ENCODE results near the gene HLA-DPA1. TPM values are rescaled to one million over a fixed set of nuclear protein-coding genes. Genes with fewer than 3 reads are reported as not detected.
A peak's percentile ranks its signal among the peaks of the same experiment; 100 is the strongest.

The HLA-DPA1 gene
- total RNA-seq (2022) (not detected in 2 replicates), Bru-seq, nascent RNA (not detected), BruChase-seq, experiment 1, labeled RNA remaining after a 2-hour chase (percentile 5 among the genes with signal in this experiment), BruChase-seq, experiment 2, labeled RNA remaining after a 6-hour chase (percentile 6 among the genes with signal in this experiment)
- long read RNA-seq = 0 reads

DNA sequence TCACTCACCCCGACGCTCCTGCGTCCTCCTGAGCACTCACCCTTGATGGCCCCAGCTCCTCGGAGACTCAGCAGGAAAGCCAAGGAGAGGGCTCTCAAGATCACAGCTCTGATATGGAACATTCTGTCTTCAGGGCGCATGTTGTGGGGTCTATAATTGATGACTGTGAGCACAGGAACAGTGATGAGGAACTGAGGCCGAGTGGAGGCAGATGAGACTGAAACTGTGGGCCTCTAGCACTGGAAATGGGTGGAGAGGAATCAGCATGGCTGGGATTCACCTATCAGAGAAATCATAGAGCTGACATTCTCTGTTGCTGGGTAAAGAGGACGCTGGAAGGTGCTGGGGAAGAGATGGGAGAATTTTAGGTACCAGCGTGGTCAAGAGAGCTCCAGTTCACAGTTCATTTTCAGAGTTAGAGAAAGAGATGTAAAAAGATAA, at the start of gene HLA-DPA1:
HLA-DPA1 (minus strand) TSS at position 219 of the 441 bp plus-strand sequence.
- no TSS peak for BruUV-seq (replicated peaks)
- intact Hi-C loops (cut with micrococcal nuclease; ENCODE audit: unreplicated experiment) = no loop called here
- POLR2A ChIA-PET = no interaction called here
- Mint-ChIP-seq H3K4me1 (ENCODE audit: low read depth, unreplicated experiment) (no peaks in the 10 kb centered on the region), H3K27ac (ENCODE audit: unreplicated experiment) (no peak within 1 kb of the TSS), H3K36me3 (ENCODE audit: insufficient read depth, unreplicated experiment) (no peaks in the 10 kb centered on the region), H3K4me3 (ENCODE audit: unreplicated experiment) (no peak within 1 kb of the TSS), H3K9me3 (ENCODE audit: unreplicated experiment) (no peaks in the 10 kb centered on the region), H3K27me3 (ENCODE audit: insufficient read depth, unreplicated experiment) (peaks cover 7% of the 10 kb centered on the region)
- H3K4me1 ChIP-seq = no peaks in the 10 kb centered on the region
- DNase-seq = no peak
- H3K4me3 ChIP-seq (ENCODE audit: low read depth, low read length) = no peak within 1 kb of the TSS
- no peak for TF ChIP-seq CTCF (IDR thresholded peaks at IDR 0.05; ENCODE audit: insufficient read depth in 1 of 2, low read depth in 1 of 2, low read length in 1 of 2, severe bottlenecking in 1 of 2, unreplicated experiment in 1 of 2)
- CTCF ChIA-PET = no interaction called here
- H3K36me3 ChIP-seq (ENCODE audit: control insufficient read depth, insufficient read depth, low read length) = no peaks in the 10 kb centered on the region
- no peaks in the 10 kb centered on the region for H3K9me3 ChIP-seq
- no peaks in the 10 kb centered on the region; the same call in 1 of the 2 replicates for H3K27me3 ChIP-seq (replicated peaks; ENCODE audit: control insufficient read depth, insufficient read depth, low read length)

DNA sequence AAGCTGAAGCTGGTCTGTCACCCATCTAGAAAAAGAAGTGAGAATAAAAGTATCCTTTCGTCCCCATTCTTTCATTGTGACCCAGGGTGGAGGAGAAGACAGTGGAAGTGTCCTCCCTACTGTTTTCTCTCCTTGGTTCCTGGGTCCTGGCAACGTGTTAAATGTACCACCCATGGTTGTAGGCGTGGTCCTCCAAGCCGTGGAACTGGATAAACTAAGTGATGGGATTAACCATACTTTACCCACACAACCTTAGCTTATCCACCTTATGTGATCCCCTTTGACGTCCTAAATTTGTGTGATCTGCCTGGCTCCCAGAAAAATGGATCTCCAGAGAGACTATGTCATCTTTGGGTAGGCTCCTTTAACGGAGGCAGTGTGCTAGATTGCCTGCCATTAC, 49.7 kb upstream of the HLA-DPA1 start:
- Mint-ChIP-seq H3K9me3 (ENCODE audit: unreplicated experiment) (peaks cover 30% of the 10 kb centered on the region), H3K27ac (ENCODE audit: unreplicated experiment) (no peak overlapping the region), H3K27me3 (ENCODE audit: insufficient read depth, unreplicated experiment) (peaks cover 4% of the 10 kb centered on the region), H3K4me3 (ENCODE audit: unreplicated experiment) (no peak overlapping the region), H3K4me1 (ENCODE audit: low read depth, unreplicated experiment) (peaks cover 12% of the 10 kb centered on the region), H3K36me3 (ENCODE audit: insufficient read depth, unreplicated experiment) (peaks cover 5% of the 10 kb centered on the region)
- no peaks in the 10 kb centered on the region for H3K36me3 ChIP-seq (ENCODE audit: control insufficient read depth, insufficient read depth, low read length)
- no peak overlapping the region for H3K4me3 ChIP-seq (ENCODE audit: low read depth, low read length)
- no peaks in the 10 kb centered on the region for H3K27me3 ChIP-seq (replicated peaks; ENCODE audit: control insufficient read depth, insufficient read depth, low read length)
- POLR2A ChIA-PET = no interaction called here
- peaks cover 6% of the 10 kb centered on the region; the same call in 1 of the 2 replicates for H3K4me1 ChIP-seq
- no peak for TF ChIP-seq CTCF (IDR thresholded peaks at IDR 0.05; ENCODE audit: insufficient read depth in 1 of 2, low read depth in 1 of 2, low read length in 1 of 2, severe bottlenecking in 1 of 2, unreplicated experiment in 1 of 2)
- DNase-seq = no peak
- CTCF ChIA-PET = no interaction called here
- peaks cover 13% of the 10 kb centered on the region for H3K9me3 ChIP-seq
- intact Hi-C loops (cut with micrococcal nuclease; ENCODE audit: unreplicated experiment) = loop anchor here (2.0 kb wide), 1 partner anchor 126 kb away; no protein-coding TSS in a partner anchor
- BruUV-seq (replicated peaks) = no TSS peak

DNA sequence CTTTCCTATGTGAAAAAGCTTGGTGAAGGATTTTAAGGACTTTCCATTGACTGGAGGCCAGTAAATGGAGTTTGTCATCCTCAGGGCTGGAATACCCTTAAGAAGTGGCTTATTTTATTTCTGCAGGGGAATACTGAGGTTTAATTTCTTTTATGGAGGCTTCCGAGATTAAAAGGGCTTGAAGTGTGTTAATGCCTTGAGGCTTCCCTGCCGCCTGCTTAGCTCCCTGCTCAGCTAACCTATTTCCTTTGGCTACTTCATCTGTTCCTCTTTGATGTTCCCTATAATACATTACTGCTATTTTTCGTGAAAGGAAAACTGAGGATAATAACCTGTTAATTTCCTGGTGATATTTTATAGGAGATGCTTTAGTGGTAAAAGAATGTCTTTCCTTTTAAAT, 46.6 kb upstream of the HLA-DPA1 start:
- peaks cover 13% of the 10 kb centered on the region for H3K9me3 ChIP-seq
- H3K4me3 ChIP-seq (ENCODE audit: low read depth, low read length) = no peak overlapping the region
- CTCF ChIA-PET = interaction anchor here (1.6 kb wide), 1 partner anchor 130 kb away, joined by 3 read pairs; no protein-coding TSS in a partner anchor
- no peaks in the 10 kb centered on the region for H3K36me3 ChIP-seq (ENCODE audit: control insufficient read depth, insufficient read depth, low read length)
- H3K4me1 ChIP-seq = peaks cover 6% of the 10 kb centered on the region; the same call in 1 of the 2 replicates
- intact Hi-C loops (cut with micrococcal nuclease; ENCODE audit: unreplicated experiment) = no loop called here
- DNase-seq = no peak
- H3K27me3 ChIP-seq (replicated peaks; ENCODE audit: control insufficient read depth, insufficient read depth, low read length) = peaks cover 1% of the 10 kb centered on the region
- no peak for TF ChIP-seq CTCF (IDR thresholded peaks at IDR 0.05; ENCODE audit: insufficient read depth in 1 of 2, low read depth in 1 of 2, low read length in 1 of 2, severe bottlenecking in 1 of 2, unreplicated experiment in 1 of 2)
- Mint-ChIP-seq H3K9me3 (ENCODE audit: unreplicated experiment) (peaks cover 27% of the 10 kb centered on the region), H3K27ac (ENCODE audit: unreplicated experiment) (no peak overlapping the region), H3K4me1 (ENCODE audit: low read depth, unreplicated experiment) (peaks cover 12% of the 10 kb centered on the region), H3K4me3 (ENCODE audit: unreplicated experiment) (no peak overlapping the region), H3K36me3 (ENCODE audit: insufficient read depth, unreplicated experiment) (peaks cover 5% of the 10 kb centered on the region), H3K27me3 (ENCODE audit: insufficient read depth, unreplicated experiment) (peaks cover 9% of the 10 kb centered on the region)
- POLR2A ChIA-PET = no interaction called here
- BruUV-seq (replicated peaks) = no TSS peak

Data from Caco-2 (cell line).